A549 (cell line): Measurements from ENCODE around the gene NALCN. TPM values are rescaled to one million over a fixed set of nuclear protein-coding genes. Genes with fewer than 3 reads are reported as not detected.

Source experiments
- ATAC-seq, 2 experiments: fragments of 200-7000 bp in 1 of 2; fragments of >200 bp in 1 of 2; cut with Nextera tagmentation in 1 of 2; cut with Tn5 transposase in 1 of 2; 3 replicates each; pipeline versions ENCODE4 v1.8.0 to v1.9.1; 2018 to 2020; ENCODE audit warnings: mild to moderate bottlenecking in 1 of 2, moderate library complexity in 1 of 2
- CTCF ChIA-PET: fragments of 300-600 bp; sonication (Branson Sonifier 250); formaldehyde crosslinking; extraction: SDS; loops from one replicate; lab custom pipeline; 2021; ENCODE audit warnings: antibody characterized with exemption, inconsistent platforms; lab: Yijun Ruan, JAX
- POLR2A ChIA-PET: fragments of 350-600 bp; formaldehyde crosslinking; extraction: SDS; loops from one replicate; lab custom pipeline; 2021; ENCODE audit warnings: antibody characterized with exemption, inconsistent platforms; lab: Yijun Ruan, JAX
- DNase-seq, 2 experiments: peaks; one replicate each; pipeline versions ENCODE4 v3.0.0 to v3.0.0-alpha.2; 2011 to 2016; ENCODE audit warnings: low read depth in 1 of 2, low spot score in 1 of 2
- FAIRE-seq: peaks from 2 replicates; lab custom pipeline; 2011; peaks lifted over from hg19 to GRCh38; lab: Jason Lieb, UNC
- H3K27ac ChIP-seq, 2 experiments: fragments of >200 bp; sonication (Bioruptor Twin); formaldehyde crosslinking; 3 replicates each; pipeline ENCODE4 v1.5.1; 2016 to 2017
- H3K4me1 ChIP-seq: fragments of >200 bp; sonication (Bioruptor Twin); formaldehyde crosslinking; 3 replicates; pipeline ENCODE4 v1.6.1; 2016
- H3K4me2 ChIP-seq: fragments of >200 bp; sonication (Bioruptor Twin); formaldehyde crosslinking; 3 replicates; pipeline ENCODE4 v1.6.1; 2016
- H3K4me3 ChIP-seq: fragments of >200 bp; sonication (Bioruptor Twin); formaldehyde crosslinking; 3 replicates; pipeline ENCODE4 v1.5.1; 2016
- H3K9me3 ChIP-seq: fragments of >200 bp; sonication (Bioruptor Twin); formaldehyde crosslinking; 3 replicates; pipeline ENCODE4 v1.6.1; 2016
- ATOH8 ChIP-seq: fragments of 250-450 bp; sonication (Bioruptor Pico); IDR thresholded peaks from 2 replicates; pipeline ENCODE4 v1.5.0; 2020; ENCODE audit warnings: low read depth, mild to moderate bottlenecking, moderate library complexity
- CHD4 ChIP-seq: fragments of 200-600 bp; sonication (generic); IDR thresholded peaks from 2 replicates; pipeline ENCODE4 v1.6.1; 2016; ENCODE audit warnings: antibody characterized with exemption, mild to moderate bottlenecking, borderline replicate concordance
- CTCF ChIP-seq: fragments of >200 bp; sonication (Bioruptor Twin); formaldehyde crosslinking; IDR thresholded peaks from 3 replicates; pipeline ENCODE4 v1.5.1; 2016
- E2F6 ChIP-seq: IDR thresholded peaks from 2 replicates; pipeline ENCODE4 v1.6.1; 2012; ENCODE audit warnings: low read depth, borderline replicate concordance
- EHMT2 ChIP-seq: fragments of 200-600 bp; sonication (generic); IDR thresholded peaks from 2 replicates; pipeline ENCODE4 v1.6.1; 2016; ENCODE audit warnings: antibody characterized with exemption, low read depth, mild to moderate bottlenecking, moderate library complexity
- ELK1 ChIP-seq: fragments of 150-350 bp; IDR thresholded peaks from 2 replicates; pipeline ENCODE4 v1.6.1; 2014; ENCODE audit warnings: low read depth, mild to moderate bottlenecking, low read length
- GATA3 ChIP-seq: IDR thresholded peaks from 2 replicates; pipeline ENCODE4 v1.6.1; 2012; ENCODE audit warnings: borderline replicate concordance
- HES2 ChIP-seq: fragments of >200 bp; sonication (Bioruptor Twin); formaldehyde crosslinking; IDR thresholded peaks from 2 replicates; pipeline ENCODE4 v1.6.1; 2016
- JUN ChIP-seq, 2 experiments: fragments of >200 bp; sonication (Bioruptor Twin); formaldehyde crosslinking; IDR thresholded peaks; 2 replicates in 1 of 2; 3 replicates in 1 of 2; pipeline ENCODE4 v1.6.1; 2016 to 2017
- MYC ChIP-seq: IDR thresholded peaks from 2 replicates; pipeline ENCODE4 v1.6.1; 2012; ENCODE audit warnings: mild to moderate bottlenecking, inconsistent platforms, low read length, improper control_type of control experiment, borderline replicate concordance
- RAD21 ChIP-seq, 2 experiments: fragments of >200 bp in 1 of 2; sonication (Bioruptor Twin) in 1 of 2; formaldehyde crosslinking in 1 of 2; IDR thresholded peaks in 1 of 2; conservative IDR thresholded peaks in 1 of 2; 2 replicates in 1 of 2; 3 replicates in 1 of 2; pipeline ENCODE4 v1.6.1; 2012 to 2018; ENCODE audit warnings: inconsistent platforms in 1 of 2
- RARB ChIP-seq: fragments of 250-450 bp; sonication (Bioruptor Pico); IDR thresholded peaks from 2 replicates; pipeline ENCODE4 v1.8.0; 2021; ENCODE audit warnings: mild to moderate bottlenecking, moderate library complexity
- REST ChIP-seq: fragments of 200-600 bp; sonication (generic); IDR thresholded peaks from 2 replicates; pipeline ENCODE4 v1.6.1; 2016; ENCODE audit warnings: antibody characterized with exemption, mild to moderate bottlenecking, moderate library complexity
- RNF2 ChIP-seq: fragments of 200-600 bp; sonication (generic); IDR thresholded peaks from 2 replicates; pipeline ENCODE4 v1.6.1; 2016; ENCODE audit warnings: low read depth, mild to moderate bottlenecking, antibody characterized with exemption, moderate library complexity, borderline replicate concordance
- SREBF2 ChIP-seq: fragments of 450-650 bp; IDR thresholded peaks from 2 replicates; pipeline ENCODE4 v1.6.1; 2014; ENCODE audit warnings: mild to moderate bottlenecking, moderate library complexity
- USF2 ChIP-seq: fragments of 450-650 bp; IDR thresholded peaks from 2 replicates; pipeline ENCODE4 v1.6.1; 2014; ENCODE audit warnings: antibody characterized with exemption
- ZSCAN20 ChIP-seq: fragments of 250-450 bp; sonication (Bioruptor Pico); IDR thresholded peaks from 2 replicates; pipeline ENCODE4 v1.8.0; 2022; ENCODE audit warnings: mild to moderate bottlenecking, moderate library complexity
- WGBS: methylation state at CpG from one replicate; pipeline ENCODE4 v1.1.6; 2017; ENCODE audit errors: missing lambda C conversion rate; 5-methylcytosine and 5-hydroxymethylcytosine counted together
- polyA plus RNA-seq, 4 experiments: library from polyadenylated mRNA; depleted of rRNA in 3 of 4; stranded (reverse); fragments of >200 nt; fragmentation: RNase III in 1 of 4; extraction: RNeasy Plus Mini Kit Qiagen cat#74134 plus additional on column Dnase treatment in 1 of 4; gene quantifications; 2 replicates in 3 of 4; 3 replicates in 1 of 4; pipeline ENCODE4 v1.2.3, GENCODE V29; 2011 to 2017

The NALCN gene
- polyA plus RNA-seq, 2 of the 4 experiments (the other 2 are of a cell fraction): 1.8 to 4.9 TPM

GRCh38 chr13:101190976-101191375 is 225.3 kb downstream of the NALCN start:
- ChIA-PET POLR2A (no interaction called here), CTCF (no interaction called here)
- no peak for DNase-seq
- H3K27ac ChIP-seq: no peak overlapping the region
- 74% methylated on average over 3 of the region's 3 CpGs for WGBS
- H3K4me1 ChIP-seq: no peaks in the 10 kb centered on the region
- ATAC-seq: no peak
- no peak for TF ChIP-seq CTCF
- TF ChIP-seq CHD4: no peak
- TF ChIP-seq ZSCAN20: no peak
- no peak for TF ChIP-seq MYC
- no peak for TF ChIP-seq ELK1
- no peak for TF ChIP-seq RAD21 (conservative IDR thresholded peaks at IDR 0.05 in 1 of 2, IDR thresholded peaks at IDR 0.05 in 1 of 2)
- no peak for TF ChIP-seq JUN (IDR thresholded peaks at IDR 0.05)
- TF ChIP-seq RARB: no peak
- no peak for TF ChIP-seq USF2
- no peak for TF ChIP-seq GATA3
- TF ChIP-seq HES2: no peak
- no peak for TF ChIP-seq E2F6
- no peak for TF ChIP-seq SREBF2
- TF ChIP-seq ATOH8 (CRISPR knock-in tag): no peak
- no peak for TF ChIP-seq EHMT2
- no peak for TF ChIP-seq RNF2
- TF ChIP-seq REST: no peak
- no peaks in the 10 kb centered on the region for H3K9me3 ChIP-seq
- no peak overlapping the region for H3K4me2 ChIP-seq
- FAIRE-seq: no peak
- no peak overlapping the region for H3K4me3 ChIP-seq
